ENCODE data around the gene ANO8.

ANO8 gene

GRCh38 chr19:17328517-17329365, 5.9 kb downstream of the ANO8 start:
- DNase-seq = peak in 1 of 2 experiments; percentile 46

- DNase-seq = peak; percentile 57 to 85
Observed at GRCh38 chr19:17327654-17328516, 6.8 kb downstream of the ANO8 start.

GRCh38 chr19:17327068-17327653, 7.5 kb downstream of the ANO8 start:
- DNase-seq = no peak

- no peak for DNase-seq
Observed at GRCh38 chr19:17326595-17326966, 8.1 kb downstream of the ANO8 start.

- no peak for DNase-seq
Observed at GRCh38 chr19:17325881-17326594, 8.6 kb downstream of the ANO8 start.

- DNase-seq = no peak
Observed at GRCh38 chr19:17325133-17325532, 9.5 kb downstream of the ANO8 start.

- no peak for DNase-seq
Observed at GRCh38 chr19:17324357-17325114, 10.1 kb downstream of the ANO8 start.

- DNase-seq = no peak
Observed at GRCh38 chr19:17323964-17324332, 10.7 kb downstream of the ANO8 start.

GRCh38 chr19:17323300-17323963, 11.2 kb downstream of the ANO8 start:
- DNase-seq = no peak

GRCh38 chr19:17322854-17323253, 11.8 kb downstream of the ANO8 start:
- no peak for DNase-seq

GRCh38 chr19:17321655-17322489, 12.8 kb downstream of the ANO8 start:
- DNase-seq = no peak

GRCh38 chr19:17320435-17320834, 14.2 kb downstream of the ANO8 start:
- DNase-seq = no peak

- DNase-seq = no peak
Observed at GRCh38 chr19:17319473-17320238, 15.0 kb downstream of the ANO8 start.

GRCh38 chr19:17318966-17319365, 15.7 kb downstream of the ANO8 start:
- no peak for DNase-seq

- no peak for DNase-seq
Observed at GRCh38 chr19:17314007-17314593, 20.6 kb downstream of the ANO8 start.

GRCh38 chr19:17312189-17313113, 22.2 kb downstream of the ANO8 start:
- no peak for DNase-seq

- no peak for DNase-seq
Observed at GRCh38 chr19:17311455-17312188, 23.0 kb downstream of the ANO8 start.

Measured in NCI-H526 (cell line).